Transverse colon (tissue), 4 donors: Measurements from ENCODE around the gene CEPT1. TPM values are rescaled to one million over a fixed set of nuclear protein-coding genes. Genes with fewer than 3 reads are reported as not detected.

Experiments used
- DNase-seq: peaks from one replicate; pipeline ENCODE4 v3.0.0-alpha.2; 2019
- H3K27ac ChIP-seq, 4 donors: fragments of 200-600 bp; sonication (generic); 2 replicates each; pipeline ENCODE4 v1.5.1; 2016 to 2018; ENCODE audit warnings: inconsistent platforms in 4 of 4
- H3K27me3 ChIP-seq: fragments of 200-600 bp; sonication (generic); 2 replicates; pipeline ENCODE4 v1.5.1; 2017; ENCODE audit warnings: inconsistent platforms
- H3K36me3 ChIP-seq, 4 donors: fragments of 200-600 bp; sonication (generic); 2 replicates each; pipeline ENCODE4 v1.5.1; 2017 to 2019; ENCODE audit warnings: inconsistent platforms in 4 of 4
- H3K4me1 ChIP-seq, 4 donors: fragments of 200-600 bp; sonication (generic); 2 replicates each; pipeline ENCODE4 v1.5.1; 2017 to 2020; ENCODE audit warnings: inconsistent platforms in 4 of 4
- H3K4me3 ChIP-seq, 4 donors: fragments of 200-600 bp; sonication (generic); 1 replicate in 1 of 4; 2 replicates in 3 of 4; pipeline versions ENCODE4 v1.5.1 to v1.6.1; 2017 to 2019; ENCODE audit warnings: inconsistent platforms in 4 of 4
- H3K9me3 ChIP-seq, 2 donors: fragments of 200-600 bp; sonication (generic); 2 replicates each; pipeline ENCODE4 v1.5.1; 2017 to 2019; ENCODE audit warnings: inconsistent platforms in 2 of 2
- CTCF ChIP-seq, 5 experiments: fragments of 200-600 bp in 3 of 5; fragments of 450-650 bp in 2 of 5; sonication (generic) in 3 of 5; IDR thresholded peaks; 1 replicate in 2 of 5; 2 replicates in 3 of 5; pipeline ENCODE4 v1.5.1; 2016 to 2017; ENCODE audit warnings: antibody characterized with exemption in 5 of 5, inconsistent platforms in 3 of 5, mild to moderate bottlenecking in 2 of 5, moderate library complexity in 1 of 5
- EP300 ChIP-seq: sonication (generic); formaldehyde crosslinking; IDR thresholded peaks from one replicate; pipeline ENCODE4 v1.6.1; 2017; ENCODE audit warnings: antibody characterized with exemption, low read depth
- POLR2A ChIP-seq: fragments of 450-650 bp; IDR thresholded peaks from one replicate; pipeline ENCODE4 v1.6.1; 2016; ENCODE audit warnings: antibody characterized with exemption, mild to moderate bottlenecking, moderate library complexity
- POLR2AphosphoS5 ChIP-seq, 3 donors: sonication (generic); formaldehyde crosslinking; IDR thresholded peaks; one replicate each; pipeline ENCODE4 v1.6.1; 2016; ENCODE audit warnings: antibody characterized with exemption in 3 of 3
- WGBS, 2 donors: methylation state at CpG; one replicate each; pipeline ENCODE4 v1.1.5; 2018; ENCODE audit warnings: low coverage in 1 of 2; 5-methylcytosine and 5-hydroxymethylcytosine counted together
- in situ Hi-C, 4 donors: fragments of 200-750 bp; cut with MboI; loops; one replicate each; pipeline versions ENCODE4 v1.15.0 to v1.15.1; 2017; ENCODE audit warnings: low sequenced_read_pairs in 3 of 4, low pct_ligation_motif_present in 1 of 4, low pct_unique_long_range_greater_than_20kb in 1 of 4
- intact Hi-C: fragments of 100-400 bp; cut with DNase I; formaldehyde crosslinking; loops from one replicate; pipeline ENCODE4 v1.15.1; 2023; ENCODE audit warnings: low total_unique reads
- total RNA-seq, 4 donors: library from RNA; depleted of rRNA; stranded (reverse); fragments of >200 nt; gene quantifications; one replicate each; pipeline ENCODE4 v1.1.0, GENCODE V29; 2016

CEPT1 gene
- total RNA-seq, 4 donors from 2014 or later: 11.2 to 55.6 (median 26.9) TPM

GRCh38 chr1:111203681-111204200 is 63.7 kb downstream of the CEPT1 start:
- no peaks in the 10 kb centered on the region for H3K36me3 ChIP-seq
- peak; percentile 92 for DNase-seq
- 11% methylated on average over 29 of the region's 41 CpGs; no CpG with 5 or more reads in 1 of the 2 donors for WGBS, 2 donors
- peaks cover 16 to 46% (median 39%) of the 10 kb centered on the region in 4 donors for H3K4me1 ChIP-seq
- H3K27ac ChIP-seq: peak overlapping the region; percentile 86 to 94 (median 92)
- in situ Hi-C loops (loop anchor here in 1 of 4 donors (25.0 kb wide), 2 partner anchors 409 to 559 kb away; partner anchors contain the start of genes DDX20 and RAP1A), intact Hi-C loops (no loop called here)
- peak overlapping the region; percentile 60 to 82 (median 76) for H3K4me3 ChIP-seq
- no peaks in the 10 kb centered on the region for H3K27me3 ChIP-seq
- no peaks in the 10 kb centered on the region for H3K9me3 ChIP-seq
- TF ChIP-seq POLR2A: peak; percentile 3
- peak; percentile 21 to 35 (median 34) for TF ChIP-seq POLR2AphosphoS5 (IDR thresholded peaks at IDR 0.05)
- TF ChIP-seq EP300: no peak

DNA sequence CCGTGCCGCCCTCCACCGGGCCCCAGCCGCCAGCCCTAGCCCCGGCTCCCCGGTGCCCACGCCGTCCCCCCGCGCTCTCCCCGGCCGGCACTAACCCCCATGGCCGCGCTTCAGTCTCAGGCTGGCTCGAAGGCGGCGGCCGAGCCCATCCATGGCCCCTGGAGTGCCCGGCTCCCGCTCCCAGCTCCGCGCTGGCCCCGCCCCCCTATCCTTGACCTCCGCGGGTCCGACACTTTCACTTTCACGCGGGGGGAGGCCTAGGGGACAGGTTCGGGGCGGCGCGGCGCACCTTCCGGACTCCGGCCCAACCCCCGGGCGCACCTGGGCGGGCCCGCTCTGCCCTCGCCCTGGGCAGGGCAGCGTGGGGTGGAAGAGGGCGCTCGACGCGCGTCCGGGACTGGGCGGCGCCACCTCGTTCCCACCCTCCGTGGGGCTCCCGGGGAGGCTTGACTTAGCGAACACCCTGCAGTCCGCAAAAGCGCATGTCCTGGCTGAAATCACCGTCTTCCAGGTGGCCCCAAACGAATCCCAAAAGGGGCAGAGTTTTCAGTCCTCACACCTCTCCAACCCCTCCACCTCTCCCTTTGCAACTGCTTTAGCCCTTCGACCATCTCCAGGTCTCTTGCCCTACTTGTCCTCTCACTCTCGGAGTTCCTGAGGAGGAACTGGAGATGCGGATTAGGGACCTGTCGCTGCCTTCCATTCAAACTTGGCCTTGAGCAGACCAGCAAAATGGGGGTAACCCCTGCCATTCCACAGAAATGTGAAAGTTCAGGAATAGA is 64.4 kb downstream of the CEPT1 start:
- Histone ChIP-seq H3K36me3 (no peaks in the 10 kb centered on the region), H3K9me3 (no peaks in the 10 kb centered on the region), H3K27ac (peak overlapping the region; percentile 86 to 94 (median 92)), H3K27me3 (no peaks in the 10 kb centered on the region), H3K4me3 (peak overlapping the region; percentile 60 to 82 (median 76)), H3K4me1 (peaks cover 16 to 46% (median 39%) of the 10 kb centered on the region in 4 donors)
- intact Hi-C loops: no loop called here
- TF ChIP-seq POLR2AphosphoS5 (IDR thresholded peaks at IDR 0.05) (peak in 2 of 3 donors; percentile 83 to 92), POLR2A (peak; percentile 81), CTCF (IDR thresholded peaks at IDR 0.05) (no peak), EP300 (peak; percentile 3)
- WGBS, 2 donors: 0 to 5% methylated on average over 6 to 61 of the region's 61 CpGs
- in situ Hi-C loops: loop anchor here in 1 of 4 donors (25.0 kb wide), 2 partner anchors 408 to 558 kb away; partner anchors contain the start of genes DDX20 and RAP1A
- DNase-seq: peak; percentile 92

DNA sequence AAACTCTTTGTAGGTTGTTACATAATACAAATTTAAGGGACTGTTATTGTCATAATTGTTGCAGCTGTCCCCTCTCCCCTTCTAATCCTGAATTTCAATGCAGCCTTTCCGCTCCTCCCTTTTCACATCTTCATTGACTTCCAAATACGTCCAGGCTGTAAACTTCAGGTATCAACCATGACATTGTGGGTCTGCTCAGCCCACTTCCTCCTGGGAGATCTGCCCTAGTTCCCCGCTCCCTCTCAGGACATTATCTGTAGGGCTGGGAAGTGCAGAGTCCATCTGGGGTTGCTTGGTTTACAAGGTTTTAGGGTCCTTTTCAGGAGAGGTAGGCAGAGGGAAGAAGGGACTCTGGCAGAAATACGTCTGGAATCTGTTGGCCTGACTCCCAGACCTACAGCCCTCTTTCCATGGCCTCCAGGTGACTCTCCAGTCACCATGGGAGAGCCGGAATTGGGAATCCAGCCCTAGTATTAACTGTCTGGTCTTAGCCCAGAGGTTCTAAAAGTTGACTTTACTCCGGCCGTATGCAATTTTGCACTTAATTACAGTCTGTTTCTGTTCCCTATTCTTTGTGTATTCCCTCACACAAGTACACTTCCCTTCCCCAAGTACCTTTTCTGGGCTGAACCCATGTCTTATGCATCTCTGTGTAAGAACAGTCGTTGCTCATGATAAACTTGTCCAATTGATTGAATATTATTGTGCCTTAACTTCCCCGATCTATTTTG is 65.1 kb downstream of the CEPT1 start:
- H3K4me1 ChIP-seq: peaks cover 16 to 43% (median 38%) of the 10 kb centered on the region in 4 donors
- intact Hi-C loops (no loop called here), in situ Hi-C loops (loop anchor here in 1 of 4 donors (25.0 kb wide), 2 partner anchors 407 to 557 kb away; partner anchors contain the start of genes DDX20 and RAP1A)
- WGBS, 2 donors: 50 to 68% methylated on average over 3 to 9 of the region's 9 CpGs
- H3K27me3 ChIP-seq: no peaks in the 10 kb centered on the region
- no peak for DNase-seq
- no peaks in the 10 kb centered on the region for H3K9me3 ChIP-seq
- peak overlapping the region; percentile 86 to 94 (median 92) for H3K27ac ChIP-seq
- no peak for TF ChIP-seq CTCF (IDR thresholded peaks at IDR 0.05)
- TF ChIP-seq EP300: no peak
- no peak for TF ChIP-seq POLR2AphosphoS5 (IDR thresholded peaks at IDR 0.05)
- no peak for TF ChIP-seq POLR2A
- no peaks in the 10 kb centered on the region for H3K36me3 ChIP-seq
- peak overlapping the region in 2 of 4 donors; percentile 79 to 82 for H3K4me3 ChIP-seq

DNA sequence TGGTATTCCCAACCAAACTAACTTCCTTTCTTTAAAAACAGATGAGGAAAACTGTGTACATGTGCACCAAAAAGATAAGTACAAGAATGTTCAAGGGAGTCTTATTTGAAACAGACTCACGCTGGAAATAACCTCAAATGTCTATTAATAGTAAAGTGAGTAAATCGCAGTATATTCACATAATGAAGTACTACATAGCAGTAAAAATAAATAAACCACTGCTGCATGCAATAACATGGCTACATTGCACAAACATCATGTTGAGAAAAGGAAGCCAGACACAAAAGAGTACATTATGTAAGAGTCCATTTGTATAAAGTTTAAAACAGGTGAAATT is 65.7 kb downstream of the CEPT1 start:
- no peak overlapping the region for H3K4me3 ChIP-seq
- H3K9me3 ChIP-seq: no peaks in the 10 kb centered on the region
- no peaks in the 10 kb centered on the region for H3K27me3 ChIP-seq
- H3K4me1 ChIP-seq: peaks cover 16 to 38% (median 33%) of the 10 kb centered on the region in 4 donors
- in situ Hi-C loops: loop anchor here in 1 of 4 donors (25.0 kb wide), 2 partner anchors 407 to 557 kb away; partner anchors contain the start of genes DDX20 and RAP1A
- DNase-seq: no peak
- no peaks in the 10 kb centered on the region for H3K36me3 ChIP-seq
- H3K27ac ChIP-seq: no peak overlapping the region
- intact Hi-C loops: no loop called here
- 48 to 74% methylated on average over 2 of the region's 2 CpGs for whole genome bisulfite sequencing, 2 donors
- TF ChIP-seq POLR2A (no peak), CTCF (IDR thresholded peaks at IDR 0.05) (no peak), EP300 (no peak), POLR2AphosphoS5 (IDR thresholded peaks at IDR 0.05) (no peak)
